Esophagus muscularis mucosa (tissue), 3 donors: Measurements from ENCODE around the gene NUP62.

Source experiments
- POLR2A ChIP-seq: fragments of 450-650 bp; IDR thresholded peaks from one replicate; pipeline ENCODE4 v1.6.1; 2017; ENCODE audit warnings: antibody characterized with exemption, moderate library complexity, mild to moderate bottlenecking, low read depth
- TF ChIP-seq, protein P1 (sequence below), 3 experiments: fragments of 200-600 bp in 2 of 3; fragments of 450-650 bp in 1 of 3; sonication (generic) in 2 of 3; IDR thresholded peaks; one replicate each; pipeline ENCODE4 v1.5.1; 2017 to 2019; ENCODE audit warnings: antibody characterized with exemption in 3 of 3, mild to moderate bottlenecking in 2 of 3, moderate library complexity in 1 of 3

DNA sequence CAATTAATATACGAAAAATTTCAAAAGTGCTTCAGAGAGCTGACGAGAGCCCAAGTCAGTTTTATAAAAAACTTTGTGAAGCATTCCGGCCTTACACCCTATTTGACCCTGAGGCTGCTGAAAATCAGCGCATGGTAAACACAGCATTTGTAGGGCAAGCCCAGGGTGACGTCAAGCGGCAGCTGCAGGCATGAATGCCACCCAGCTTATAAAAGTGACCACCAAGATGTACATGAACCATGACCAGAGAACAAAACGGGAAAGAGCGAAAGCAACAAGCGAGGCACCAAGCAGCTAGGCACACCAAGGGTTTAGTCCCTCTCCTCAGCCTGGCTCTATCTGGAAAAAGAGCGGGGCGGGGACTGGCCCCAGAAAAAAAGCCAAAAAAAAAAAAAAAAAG is 25.6 kb upstream of the NUP62 start:
- TF ChIP-seq, protein P1, sequence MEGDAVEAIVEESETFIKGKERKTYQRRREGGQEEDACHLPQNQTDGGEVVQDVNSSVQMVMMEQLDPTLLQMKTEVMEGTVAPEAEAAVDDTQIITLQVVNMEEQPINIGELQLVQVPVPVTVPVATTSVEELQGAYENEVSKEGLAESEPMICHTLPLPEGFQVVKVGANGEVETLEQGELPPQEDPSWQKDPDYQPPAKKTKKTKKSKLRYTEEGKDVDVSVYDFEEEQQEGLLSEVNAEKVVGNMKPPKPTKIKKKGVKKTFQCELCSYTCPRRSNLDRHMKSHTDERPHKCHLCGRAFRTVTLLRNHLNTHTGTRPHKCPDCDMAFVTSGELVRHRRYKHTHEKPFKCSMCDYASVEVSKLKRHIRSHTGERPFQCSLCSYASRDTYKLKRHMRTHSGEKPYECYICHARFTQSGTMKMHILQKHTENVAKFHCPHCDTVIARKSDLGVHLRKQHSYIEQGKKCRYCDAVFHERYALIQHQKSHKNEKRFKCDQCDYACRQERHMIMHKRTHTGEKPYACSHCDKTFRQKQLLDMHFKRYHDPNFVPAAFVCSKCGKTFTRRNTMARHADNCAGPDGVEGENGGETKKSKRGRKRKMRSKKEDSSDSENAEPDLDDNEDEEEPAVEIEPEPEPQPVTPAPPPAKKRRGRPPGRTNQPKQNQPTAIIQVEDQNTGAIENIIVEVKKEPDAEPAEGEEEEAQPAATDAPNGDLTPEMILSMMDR (IDR thresholded peaks at IDR 0.05): no peak
- no peak for TF ChIP-seq POLR2A
